ENCODE measurements around the gene TDRD5. TPM values are rescaled to one million over a fixed set of nuclear protein-coding genes. Genes with fewer than 3 reads are reported as not detected.

TDRD5 gene
- total RNA-seq, 1 donor from 2014 or later, result 0.07 TPM

GRCh38 chr1:179714159-179714558, 122.5 kb downstream of the TDRD5 start:
- peaks cover 61% of the 10 kb centered on the region for H3K9me3 Mint-ChIP-seq
- peaks cover 12% of the 10 kb centered on the region for H3K4me1 Mint-ChIP-seq
- peaks cover 4% of the 10 kb centered on the region for H3K27me3 Mint-ChIP-seq (ENCODE audit: low read depth)
- no peak overlapping the region for H3K4me3 Mint-ChIP-seq
- DNase-seq (ENCODE audit: low spot score in 2 of 2, unreplicated experiment in 2 of 2), result no peak
- H3K27ac Mint-ChIP-seq, result no peak overlapping the region
- TF ChIP-seq CTCF (IDR thresholded peaks at IDR 0.05; ENCODE audit: unreplicated experiment), result no peak
- peaks cover 7% of the 10 kb centered on the region for H3K36me3 Mint-ChIP-seq

- no peak overlapping the region for H3K4me3 Mint-ChIP-seq
- peaks cover 8% of the 10 kb centered on the region for H3K4me1 Mint-ChIP-seq
- H3K36me3 Mint-ChIP-seq, result peaks cover 7% of the 10 kb centered on the region
- peaks cover 4% of the 10 kb centered on the region for H3K27me3 Mint-ChIP-seq (ENCODE audit: low read depth)
- H3K27ac Mint-ChIP-seq, result no peak overlapping the region
- no peak for DNase-seq (ENCODE audit: low spot score in 2 of 2, unreplicated experiment in 2 of 2)
- no peak for TF ChIP-seq CTCF (IDR thresholded peaks at IDR 0.05; ENCODE audit: unreplicated experiment)
- peaks cover 65% of the 10 kb centered on the region for H3K9me3 Mint-ChIP-seq
Measured at GRCh38 chr1:179714623-179715022, 123.0 kb downstream of the TDRD5 start.

GRCh38 chr1:179719272-179719671, 127.6 kb downstream of the TDRD5 start:
- no peak overlapping the region for H3K4me3 Mint-ChIP-seq
- H3K27me3 Mint-ChIP-seq (ENCODE audit: low read depth), result no peaks in the 10 kb centered on the region
- TF ChIP-seq CTCF (IDR thresholded peaks at IDR 0.05; ENCODE audit: unreplicated experiment), result no peak
- DNase-seq (ENCODE audit: low spot score in 2 of 2, unreplicated experiment in 2 of 2), result no peak
- no peak overlapping the region for H3K27ac Mint-ChIP-seq
- peaks cover 4% of the 10 kb centered on the region for H3K36me3 Mint-ChIP-seq
- H3K4me1 Mint-ChIP-seq, result no peaks in the 10 kb centered on the region
- peaks cover 73% of the 10 kb centered on the region for H3K9me3 Mint-ChIP-seq

GRCh38 chr1:179728271-179728670, 136.6 kb downstream of the TDRD5 start:
- no peak for DNase-seq (ENCODE audit: low spot score in 2 of 2, unreplicated experiment in 2 of 2)
- Mint-ChIP-seq H3K27me3 (ENCODE audit: low read depth) (peaks cover 20% of the 10 kb centered on the region), H3K9me3 (no peaks in the 10 kb centered on the region), H3K27ac (no peak overlapping the region), H3K36me3 (no peaks in the 10 kb centered on the region), H3K4me1 (no peaks in the 10 kb centered on the region), H3K4me3 (no peak overlapping the region)
- TF ChIP-seq CTCF (IDR thresholded peaks at IDR 0.05; ENCODE audit: unreplicated experiment), result no peak

GRCh38 chr1:179729881-179730280, 138.2 kb downstream of the TDRD5 start:
- no peak overlapping the region for H3K4me3 Mint-ChIP-seq
- TF ChIP-seq CTCF (IDR thresholded peaks at IDR 0.05; ENCODE audit: unreplicated experiment), result no peak

GRCh38 chr1:179731643-179732042, 140.0 kb downstream of the TDRD5 start:
- no peak for DNase-seq (ENCODE audit: low spot score in 2 of 2, unreplicated experiment in 2 of 2)
- Mint-ChIP-seq H3K36me3 (no peaks in the 10 kb centered on the region), H3K4me3 (no peak overlapping the region), H3K4me1 (no peaks in the 10 kb centered on the region), H3K27ac (no peak overlapping the region), H3K27me3 (ENCODE audit: low read depth) (peaks cover 37% of the 10 kb centered on the region), H3K9me3 (no peaks in the 10 kb centered on the region)
- TF ChIP-seq CTCF (IDR thresholded peaks at IDR 0.05; ENCODE audit: unreplicated experiment), result no peak

More at GRCh38 chr1:179729881-179730280, 138.2 kb downstream of the TDRD5 start:
- Mint-ChIP-seq H3K27ac (no peak overlapping the region), H3K36me3 (no peaks in the 10 kb centered on the region), H3K27me3 (ENCODE audit: low read depth) (peaks cover 26% of the 10 kb centered on the region), H3K9me3 (no peaks in the 10 kb centered on the region), H3K4me1 (no peaks in the 10 kb centered on the region)
- no peak for DNase-seq (ENCODE audit: low spot score in 2 of 2, unreplicated experiment in 2 of 2)
